Measurements from ENCODE around the gene PLA2R1.

The PLA2R1 gene

DNA sequence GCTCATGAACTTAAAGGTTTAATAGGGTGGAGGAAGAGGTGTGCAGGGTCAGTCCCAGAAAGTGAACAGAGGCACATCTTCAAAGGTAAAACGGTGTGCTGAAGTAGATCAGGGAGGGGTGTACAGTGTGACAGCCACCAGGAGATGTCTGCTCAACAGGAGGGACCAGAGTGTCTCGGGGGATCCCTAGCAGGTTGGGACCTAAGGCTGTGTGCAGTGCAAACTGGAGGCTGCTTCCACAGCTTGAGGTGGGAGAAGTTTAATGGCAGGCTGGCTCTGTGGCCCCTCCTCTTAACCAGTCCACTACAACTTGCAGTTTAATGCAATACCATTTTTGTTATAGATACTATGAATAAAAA, 33.2 kb downstream of the PLA2R1 start:
- no peaks in the 10 kb centered on the region for H3K27me3 ChIP-seq (ENCODE audit: control insufficient read depth, insufficient read depth, low read length)
- no peak overlapping the region for H3K27ac ChIP-seq (ENCODE audit: low read depth, low read length)

DNA sequence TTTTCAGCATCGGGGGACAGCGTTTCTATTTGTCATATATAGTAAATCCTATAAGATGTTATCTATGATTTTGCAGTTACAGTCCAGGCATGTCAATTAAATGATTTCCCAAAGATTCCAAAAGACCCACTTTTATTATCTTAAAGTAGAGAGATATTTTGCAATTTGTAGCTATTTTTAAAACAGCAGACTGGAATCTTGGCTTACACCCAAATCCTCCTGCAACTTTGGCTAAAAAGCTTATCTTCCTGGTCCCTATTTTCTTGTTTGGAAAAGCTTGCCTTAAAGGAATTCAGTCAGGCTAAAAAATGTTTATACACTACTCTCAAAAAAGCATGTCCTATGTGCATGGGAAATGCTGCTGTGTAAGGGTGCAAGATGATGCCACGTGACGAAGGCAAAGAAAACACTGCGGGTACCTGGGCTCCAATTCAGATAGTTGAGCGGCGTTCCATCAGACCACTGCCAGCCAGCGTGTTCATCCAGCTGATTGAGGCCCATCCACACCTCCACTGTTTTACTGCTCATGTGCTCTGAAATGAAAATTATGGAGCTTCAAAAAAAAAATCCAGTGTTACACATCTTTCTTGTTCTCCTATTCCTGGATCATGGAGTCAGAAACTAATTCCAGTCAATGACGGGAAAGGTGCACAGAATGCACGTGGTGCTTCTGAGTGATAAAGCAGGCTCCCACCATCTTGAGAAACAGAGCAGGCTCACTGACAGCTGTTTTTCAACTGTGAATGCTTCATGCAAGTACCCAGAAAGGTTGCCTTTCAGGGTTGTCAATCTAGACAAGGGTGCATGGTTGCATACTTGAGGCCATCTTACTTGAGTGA, 33.8 kb downstream of the PLA2R1 start:
- no peaks in the 10 kb centered on the region for H3K4me1 ChIP-seq (ENCODE audit: control insufficient read depth, insufficient read depth, low read length)
- H3K4me3 ChIP-seq (ENCODE audit: low read depth, low read length): no peak overlapping the region
- H3K36me3 ChIP-seq (ENCODE audit: control insufficient read depth, insufficient read depth, low read length): no peaks in the 10 kb centered on the region
- no peak overlapping the region for H3K9ac ChIP-seq (ENCODE audit: low read depth, low read length)
- no peaks in the 10 kb centered on the region for H3K9me3 ChIP-seq (ENCODE audit: control insufficient read depth, insufficient read depth, low read length)
- no peaks in the 10 kb centered on the region for H3K27me3 ChIP-seq (ENCODE audit: control insufficient read depth, insufficient read depth, low read length)
- H3K27ac ChIP-seq (ENCODE audit: low read depth, low read length): no peak overlapping the region

More for the DNA sequence above, 33.2 kb downstream of the PLA2R1 start:
- no peaks in the 10 kb centered on the region for H3K36me3 ChIP-seq (ENCODE audit: control insufficient read depth, insufficient read depth, low read length)
- no peaks in the 10 kb centered on the region for H3K9me3 ChIP-seq (ENCODE audit: control insufficient read depth, insufficient read depth, low read length)
- no peak overlapping the region for H3K4me3 ChIP-seq (ENCODE audit: low read depth, low read length)
- H3K4me1 ChIP-seq (ENCODE audit: control insufficient read depth, insufficient read depth, low read length): no peaks in the 10 kb centered on the region
- H3K9ac ChIP-seq (ENCODE audit: low read depth, low read length): no peak overlapping the region

DNA sequence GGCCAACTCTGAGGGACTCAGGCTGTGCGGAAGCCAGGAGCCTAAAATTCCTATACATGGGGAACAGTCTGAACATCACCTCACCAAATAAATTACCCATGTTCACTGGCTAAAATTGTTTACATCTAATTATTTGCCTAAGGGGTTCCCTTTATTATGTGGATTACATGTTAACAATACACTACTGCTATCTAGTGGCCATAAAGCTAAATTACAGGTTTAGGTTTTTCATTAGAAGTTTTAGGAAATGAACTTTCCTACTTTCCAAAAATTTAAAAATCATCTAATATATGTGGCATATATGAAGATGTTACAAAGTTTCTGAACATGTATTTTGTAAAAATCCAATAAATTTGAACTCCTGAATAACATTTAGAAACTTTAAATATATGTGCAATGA, 40.3 kb downstream of the PLA2R1 start:
- Histone ChIP-seq H3K9ac (ENCODE audit: low read depth, low read length) (no peak overlapping the region), H3K27me3 (ENCODE audit: control insufficient read depth, insufficient read depth, low read length) (no peaks in the 10 kb centered on the region), H3K4me1 (ENCODE audit: control insufficient read depth, insufficient read depth, low read length) (no peaks in the 10 kb centered on the region), H3K9me3 (ENCODE audit: control insufficient read depth, insufficient read depth, low read length) (no peaks in the 10 kb centered on the region; the same call in 1 of the 2 replicates), H3K36me3 (ENCODE audit: control insufficient read depth, insufficient read depth, low read length) (no peaks in the 10 kb centered on the region), H3K27ac (ENCODE audit: low read depth, low read length) (no peak overlapping the region), H3K4me3 (ENCODE audit: low read depth, low read length) (no peak overlapping the region)

DNA sequence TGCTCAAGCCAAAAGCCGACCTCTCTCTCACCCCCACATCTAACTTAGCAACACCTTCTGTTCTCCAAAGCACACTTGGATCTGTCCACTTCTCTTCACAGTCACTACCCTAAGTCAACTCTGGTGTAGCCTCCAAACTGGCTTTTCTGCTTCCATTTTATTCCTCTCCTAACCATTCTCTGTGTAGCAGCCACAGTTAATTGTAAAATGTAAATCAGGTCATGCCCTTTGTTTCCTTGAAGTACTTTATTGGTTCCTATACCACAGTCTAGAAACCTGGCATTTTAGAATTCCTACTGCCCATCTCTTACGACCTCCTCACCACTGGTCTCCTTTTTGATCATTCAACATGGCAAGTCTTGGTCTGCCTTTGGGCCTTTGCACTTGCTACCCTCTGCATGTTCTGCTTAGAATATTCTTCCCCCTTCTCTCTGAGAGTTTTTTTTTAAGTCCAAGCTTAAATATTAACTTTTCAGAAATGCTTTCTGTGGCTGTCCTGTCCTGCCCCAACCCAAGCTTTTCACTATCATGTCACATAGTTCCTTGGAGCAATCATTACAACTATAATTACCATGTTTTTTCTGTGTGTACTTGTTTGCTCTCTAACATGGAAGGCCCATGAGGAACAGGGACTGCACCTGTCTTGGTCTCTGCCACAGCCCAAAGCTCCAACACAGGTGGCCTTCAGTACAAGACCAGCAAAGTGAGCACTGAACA, 42.9 kb downstream of the PLA2R1 start:
- Histone ChIP-seq H3K27me3 (ENCODE audit: control insufficient read depth, insufficient read depth, low read length) (no peaks in the 10 kb centered on the region), H3K9me3 (ENCODE audit: control insufficient read depth, insufficient read depth, low read length) (no peaks in the 10 kb centered on the region; the same call in 1 of the 2 replicates), H3K4me1 (ENCODE audit: control insufficient read depth, insufficient read depth, low read length) (no peaks in the 10 kb centered on the region), H3K4me3 (ENCODE audit: low read depth, low read length) (no peak overlapping the region), H3K36me3 (ENCODE audit: control insufficient read depth, insufficient read depth, low read length) (no peaks in the 10 kb centered on the region), H3K27ac (ENCODE audit: low read depth, low read length) (no peak overlapping the region), H3K9ac (ENCODE audit: low read depth, low read length) (no peak overlapping the region)

DNA sequence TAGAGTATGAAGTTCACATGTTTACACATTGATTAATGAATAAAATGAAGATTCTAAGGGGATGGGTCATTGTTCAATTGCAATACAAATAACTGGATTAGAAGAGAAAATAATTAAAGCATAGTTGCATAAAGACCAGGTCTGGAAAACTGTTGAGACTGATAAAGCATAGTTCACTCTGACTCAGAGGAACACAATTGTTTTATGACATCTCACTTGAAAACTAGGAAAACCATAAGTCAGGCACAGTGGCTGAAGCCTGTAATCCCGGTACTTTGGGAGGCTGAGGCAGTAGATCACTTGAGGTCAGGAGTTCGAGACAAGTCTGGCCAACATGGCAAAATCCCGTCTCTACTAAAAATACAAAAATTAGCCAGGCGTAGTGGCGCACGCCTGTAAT, 46.7 kb downstream of the PLA2R1 start:
- no peaks in the 10 kb centered on the region for H3K27me3 ChIP-seq (ENCODE audit: control insufficient read depth, insufficient read depth, low read length)
- H3K9me3 ChIP-seq (ENCODE audit: control insufficient read depth, insufficient read depth, low read length): no peaks in the 10 kb centered on the region
- no peak overlapping the region for H3K27ac ChIP-seq (ENCODE audit: low read depth, low read length)
- no peaks in the 10 kb centered on the region for H3K4me1 ChIP-seq (ENCODE audit: control insufficient read depth, insufficient read depth, low read length)
- no peak overlapping the region for H3K4me3 ChIP-seq (ENCODE audit: low read depth, low read length)
- H3K36me3 ChIP-seq (ENCODE audit: control insufficient read depth, insufficient read depth, low read length): no peaks in the 10 kb centered on the region
- no peak overlapping the region for H3K9ac ChIP-seq (ENCODE audit: low read depth, low read length)

DNA sequence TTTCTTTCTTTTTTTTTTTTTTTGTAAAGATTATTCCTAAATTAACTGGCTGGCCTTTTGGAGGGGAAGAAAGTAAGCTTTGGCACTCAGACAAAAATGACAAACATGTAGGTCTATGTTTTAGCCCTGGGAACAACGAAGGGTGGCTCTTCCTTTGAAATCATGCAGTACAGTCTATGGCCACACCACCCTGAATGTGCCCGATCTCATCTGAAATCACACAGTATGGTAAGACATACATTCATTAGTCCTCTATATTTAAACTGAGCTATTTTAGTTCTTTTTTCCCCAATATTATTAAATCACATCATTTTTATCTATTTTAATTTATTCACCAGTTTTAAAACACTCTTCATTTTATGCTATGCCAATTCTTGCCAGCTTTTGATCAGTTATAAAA, 48.2 kb downstream of the PLA2R1 start:
- no peak overlapping the region for H3K27ac ChIP-seq (ENCODE audit: low read depth, low read length)
- no peaks in the 10 kb centered on the region for H3K36me3 ChIP-seq (ENCODE audit: control insufficient read depth, insufficient read depth, low read length)
- H3K4me3 ChIP-seq (ENCODE audit: low read depth, low read length): no peak overlapping the region
- H3K27me3 ChIP-seq (ENCODE audit: control insufficient read depth, insufficient read depth, low read length): no peaks in the 10 kb centered on the region
- no peak overlapping the region for H3K9ac ChIP-seq (ENCODE audit: low read depth, low read length)
- H3K9me3 ChIP-seq (ENCODE audit: control insufficient read depth, insufficient read depth, low read length): no peaks in the 10 kb centered on the region
- no peaks in the 10 kb centered on the region for H3K4me1 ChIP-seq (ENCODE audit: control insufficient read depth, insufficient read depth, low read length)

DNA sequence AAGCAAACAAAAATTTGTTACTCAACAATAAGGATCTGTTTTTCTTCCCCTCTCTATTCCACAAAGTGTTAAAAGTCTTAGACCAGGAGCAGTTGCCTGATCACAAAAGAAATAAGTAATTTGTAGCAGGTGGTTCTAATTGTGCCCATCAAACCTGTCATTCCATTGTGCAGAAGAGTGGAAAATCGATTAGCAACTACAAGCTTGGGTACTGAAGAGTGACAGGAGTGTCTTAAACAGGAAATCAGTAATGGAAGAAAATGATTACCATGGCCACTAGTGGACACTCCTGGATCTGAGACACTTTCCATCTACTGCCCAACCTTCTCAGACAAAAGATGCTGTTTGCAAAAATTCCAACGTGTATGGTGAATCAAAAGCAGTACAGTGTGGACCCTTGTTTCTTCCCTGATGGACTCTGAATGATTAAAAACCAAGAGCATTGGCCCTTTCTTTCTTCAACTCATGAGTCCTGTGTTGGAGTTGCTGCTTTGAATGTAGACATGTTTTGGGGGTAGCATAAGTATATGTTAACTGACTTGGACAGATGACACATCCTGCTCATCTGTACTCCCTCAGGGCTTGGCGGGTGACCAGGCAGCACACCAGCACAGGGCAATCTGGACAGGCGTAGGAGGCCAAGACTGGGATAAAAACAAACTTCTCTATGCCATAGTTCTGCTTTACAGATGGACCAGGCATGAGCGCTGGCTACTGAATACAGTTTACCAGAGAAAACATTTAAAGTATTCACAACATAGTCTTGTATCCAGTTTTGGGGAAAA, 51.9 kb downstream of the PLA2R1 start:
- no peak overlapping the region for H3K27ac ChIP-seq (ENCODE audit: low read depth, low read length)
- H3K9me3 ChIP-seq (ENCODE audit: control insufficient read depth, insufficient read depth, low read length): no peaks in the 10 kb centered on the region
- H3K27me3 ChIP-seq (ENCODE audit: control insufficient read depth, insufficient read depth, low read length): no peaks in the 10 kb centered on the region
- no peak overlapping the region for H3K4me3 ChIP-seq (ENCODE audit: low read depth, low read length)
- H3K9ac ChIP-seq (ENCODE audit: low read depth, low read length): no peak overlapping the region
- H3K4me1 ChIP-seq (ENCODE audit: control insufficient read depth, insufficient read depth, low read length): no peaks in the 10 kb centered on the region
- H3K36me3 ChIP-seq (ENCODE audit: control insufficient read depth, insufficient read depth, low read length): no peaks in the 10 kb centered on the region

DNA sequence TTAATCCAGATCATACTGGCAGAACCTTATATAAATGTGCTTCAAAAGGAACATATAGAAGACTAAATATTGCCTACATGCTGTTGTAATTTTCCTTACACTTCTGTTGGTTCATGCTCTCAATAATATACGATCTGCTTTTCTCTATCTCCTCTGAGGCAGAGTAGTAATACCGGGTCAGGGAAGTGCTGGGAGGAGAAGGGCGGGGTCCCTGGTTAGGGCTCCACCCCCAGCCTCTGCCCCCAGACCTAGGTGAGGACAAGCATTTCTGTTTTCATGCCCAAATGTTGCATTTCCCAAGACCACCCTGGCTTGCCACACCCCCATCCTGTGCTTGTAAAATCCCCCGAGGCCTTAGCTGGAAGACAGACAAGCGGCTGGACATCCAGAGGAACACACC, 55.3 kb downstream of the PLA2R1 start:
- Histone ChIP-seq H3K4me3 (ENCODE audit: low read depth, low read length) (no peak overlapping the region), H3K27me3 (ENCODE audit: control insufficient read depth, insufficient read depth, low read length) (no peaks in the 10 kb centered on the region), H3K9ac (ENCODE audit: low read depth, low read length) (no peak overlapping the region), H3K36me3 (ENCODE audit: control insufficient read depth, insufficient read depth, low read length) (no peaks in the 10 kb centered on the region), H3K9me3 (ENCODE audit: control insufficient read depth, insufficient read depth, low read length) (no peaks in the 10 kb centered on the region), H3K4me1 (ENCODE audit: control insufficient read depth, insufficient read depth, low read length) (no peaks in the 10 kb centered on the region), H3K27ac (ENCODE audit: low read depth, low read length) (no peak overlapping the region)

DNA sequence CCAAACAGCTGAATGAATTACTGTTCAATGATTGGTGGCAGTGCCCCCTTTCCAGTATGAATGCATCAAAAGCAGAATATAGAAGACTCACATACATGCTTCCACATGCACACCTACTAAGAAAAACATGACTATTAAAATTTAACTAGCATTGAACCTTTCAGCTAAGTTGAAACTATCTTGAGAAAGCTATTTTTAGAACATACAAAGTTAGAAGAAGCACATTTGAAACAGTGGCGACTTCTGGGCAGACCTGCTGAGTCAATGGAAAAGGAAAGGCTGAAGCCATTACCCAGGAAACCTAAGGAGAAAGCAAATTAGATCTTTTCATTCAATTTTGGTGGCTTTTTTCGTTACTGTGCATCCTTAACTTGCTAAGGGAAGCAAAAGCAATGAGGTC, 55.9 kb downstream of the PLA2R1 start:
- Histone ChIP-seq H3K27me3 (ENCODE audit: control insufficient read depth, insufficient read depth, low read length) (no peaks in the 10 kb centered on the region), H3K9me3 (ENCODE audit: control insufficient read depth, insufficient read depth, low read length) (no peaks in the 10 kb centered on the region), H3K4me1 (ENCODE audit: control insufficient read depth, insufficient read depth, low read length) (no peaks in the 10 kb centered on the region), H3K4me3 (ENCODE audit: low read depth, low read length) (no peak overlapping the region), H3K36me3 (ENCODE audit: control insufficient read depth, insufficient read depth, low read length) (no peaks in the 10 kb centered on the region), H3K27ac (ENCODE audit: low read depth, low read length) (no peak overlapping the region), H3K9ac (ENCODE audit: low read depth, low read length) (no peak overlapping the region)

DNA sequence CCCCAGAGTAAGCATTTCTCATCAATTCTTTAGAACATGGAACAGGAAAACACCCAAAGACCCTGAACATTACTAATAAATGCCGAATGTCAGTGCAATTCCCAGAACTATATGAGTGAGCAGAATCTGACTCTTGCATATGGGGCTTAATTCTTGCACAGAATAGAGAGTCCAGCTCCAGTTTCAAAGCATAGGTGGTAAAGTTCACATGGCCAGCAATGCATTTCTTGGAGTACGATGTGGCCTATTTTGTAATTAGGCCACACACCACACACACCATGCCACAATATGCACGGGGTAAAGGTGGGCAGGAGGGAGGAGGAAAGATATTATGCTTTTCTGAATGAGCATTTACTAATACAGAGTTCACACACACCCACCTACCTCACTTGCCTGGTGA, 56.5 kb downstream of the PLA2R1 start:
- no peaks in the 10 kb centered on the region for H3K27me3 ChIP-seq (ENCODE audit: control insufficient read depth, insufficient read depth, low read length)
- no peak overlapping the region for H3K9ac ChIP-seq (ENCODE audit: low read depth, low read length)
- H3K4me3 ChIP-seq (ENCODE audit: low read depth, low read length): no peak overlapping the region
- no peak overlapping the region for H3K27ac ChIP-seq (ENCODE audit: low read depth, low read length)
- no peaks in the 10 kb centered on the region for H3K9me3 ChIP-seq (ENCODE audit: control insufficient read depth, insufficient read depth, low read length)
- no peaks in the 10 kb centered on the region for H3K36me3 ChIP-seq (ENCODE audit: control insufficient read depth, insufficient read depth, low read length)
- no peaks in the 10 kb centered on the region for H3K4me1 ChIP-seq (ENCODE audit: control insufficient read depth, insufficient read depth, low read length)

DNA sequence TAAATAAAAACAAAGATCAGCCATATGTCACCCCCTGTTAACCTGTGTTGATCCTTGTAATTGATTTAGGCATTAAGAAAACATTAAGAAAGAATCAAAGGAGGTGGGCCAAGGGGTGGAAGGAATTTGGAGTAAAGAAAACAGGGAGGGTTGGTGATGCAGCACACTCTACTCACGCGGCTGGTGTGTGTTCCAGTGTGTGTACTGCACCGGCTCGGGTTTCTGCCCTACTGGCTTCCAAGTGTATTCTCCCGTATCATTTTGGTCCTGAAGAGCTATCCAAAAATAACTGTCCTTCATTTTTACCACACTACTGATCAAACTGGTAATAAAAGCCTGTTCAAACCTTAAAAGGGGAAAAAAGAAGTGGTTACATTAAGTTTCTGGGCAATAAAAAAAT, 56.9 kb downstream of the PLA2R1 start:
- 0 out of 2 replicates have a peak, but pooled peaks cover under 1% of the 10 kb centered on the region for H3K9me3 ChIP-seq (ENCODE audit: control insufficient read depth, insufficient read depth, low read length)
- no peaks in the 10 kb centered on the region for H3K27me3 ChIP-seq (ENCODE audit: control insufficient read depth, insufficient read depth, low read length)
- H3K27ac ChIP-seq (ENCODE audit: low read depth, low read length): no peak overlapping the region
- H3K9ac ChIP-seq (ENCODE audit: low read depth, low read length): no peak overlapping the region
- H3K4me1 ChIP-seq (ENCODE audit: control insufficient read depth, insufficient read depth, low read length): no peaks in the 10 kb centered on the region
- H3K36me3 ChIP-seq (ENCODE audit: control insufficient read depth, insufficient read depth, low read length): no peaks in the 10 kb centered on the region
- H3K4me3 ChIP-seq (ENCODE audit: low read depth, low read length): no peak overlapping the region
